Upper lobe of right lung (tissue), 1 donor: Measurements from ENCODE around the gene ITGAD. TPM values are rescaled to one million over a fixed set of nuclear protein-coding genes. Genes with fewer than 3 reads are reported as not detected.
A peak's percentile ranks its signal among the peaks of the same experiment; 100 is the strongest.

Experiments used
- ATAC-seq: fragments of 200-7000 bp; cut with Tn5 transposase; one replicate; pipeline ENCODE4 v1.9.1; 2020; ENCODE audit warnings: mild to moderate bottlenecking, moderate library complexity
- DNase-seq: peaks from one replicate; pipeline ENCODE4 v3.0.0-alpha.2; 2020
- H3K27ac ChIP-seq: fragments of 200-600 bp; one replicate; pipeline ENCODE4 v1.8.0; 2022
- H3K27me3 ChIP-seq: fragments of 200-600 bp; one replicate; pipeline ENCODE4 v1.8.0; 2022; ENCODE audit warnings: mild to moderate bottlenecking
- H3K36me3 ChIP-seq: fragments of 200-600 bp; one replicate; pipeline ENCODE4 v1.8.0; 2022
- H3K4me1 ChIP-seq: fragments of 200-600 bp; one replicate; pipeline ENCODE4 v1.8.0; 2022
- H3K4me3 ChIP-seq: fragments of 200-600 bp; one replicate; pipeline ENCODE4 v1.8.0; 2022; ENCODE audit warnings: mild to moderate bottlenecking
- H3K9me3 ChIP-seq: fragments of 200-600 bp; one replicate; pipeline ENCODE4 v1.8.0; 2022
- intact Hi-C: fragments of 100-400 bp; cut with DNase I; formaldehyde crosslinking; loops from one replicate; pipeline ENCODE4 v1.11.0; 2022
- total RNA-seq: library from RNA; stranded (reverse); fragmentation: NEBNext Ultra II Directional; extraction: Animal tissue kit (Norgen Biotek cat#: 25700); gene quantifications from one replicate; pipeline ENCODE4 v1.2.1, GENCODE V29; 2021
- TF ChIP-seq, protein P1 (sequence below): fragments of 200-600 bp; IDR thresholded peaks from one replicate; pipeline ENCODE4 v1.8.0; 2022; ENCODE audit warnings: antibody characterized with exemption
- donor health status: DM: no; HTN: yes; CAD: no; lungs with severe emphysema.

Gene ITGAD
- total RNA-seq, 1 donor from 2014 or later: 0.20 TPM

DNA sequence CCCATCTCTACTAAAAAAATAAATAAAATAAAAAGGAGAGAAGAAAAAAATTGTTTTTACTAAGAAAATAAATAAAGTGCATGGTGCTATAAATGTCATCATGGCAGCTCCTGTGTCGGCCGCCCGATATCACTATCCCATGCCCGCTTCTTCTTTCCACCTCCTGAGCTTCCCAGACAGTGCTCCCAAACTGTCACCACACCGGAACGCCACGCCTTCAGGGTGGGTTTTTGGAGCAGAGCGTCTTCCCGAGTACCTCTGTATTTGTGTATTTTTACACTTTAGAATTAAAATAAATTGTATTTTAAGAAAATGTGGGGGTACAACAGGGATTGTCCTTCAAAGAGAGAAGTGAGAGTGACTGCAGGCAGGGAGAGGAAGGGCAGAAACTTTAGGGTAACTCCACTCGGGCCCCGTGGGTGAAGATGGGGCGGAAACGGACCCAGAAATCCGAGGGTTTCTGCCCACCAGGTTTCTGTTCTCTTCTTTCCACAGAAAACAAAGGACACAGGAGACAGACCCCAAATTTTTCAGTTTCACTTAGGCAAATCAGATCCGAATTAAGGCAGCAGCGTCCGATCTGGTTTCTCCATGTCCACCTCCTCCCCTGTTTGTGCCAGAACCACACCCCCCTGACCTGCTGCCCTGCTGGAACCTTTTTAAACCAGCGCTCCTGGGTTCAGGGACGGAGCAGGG, 41.7 kb upstream of the ITGAD start:
- no peak for ATAC-seq
- peak overlapping the region; percentile 80 for H3K27ac ChIP-seq

DNA sequence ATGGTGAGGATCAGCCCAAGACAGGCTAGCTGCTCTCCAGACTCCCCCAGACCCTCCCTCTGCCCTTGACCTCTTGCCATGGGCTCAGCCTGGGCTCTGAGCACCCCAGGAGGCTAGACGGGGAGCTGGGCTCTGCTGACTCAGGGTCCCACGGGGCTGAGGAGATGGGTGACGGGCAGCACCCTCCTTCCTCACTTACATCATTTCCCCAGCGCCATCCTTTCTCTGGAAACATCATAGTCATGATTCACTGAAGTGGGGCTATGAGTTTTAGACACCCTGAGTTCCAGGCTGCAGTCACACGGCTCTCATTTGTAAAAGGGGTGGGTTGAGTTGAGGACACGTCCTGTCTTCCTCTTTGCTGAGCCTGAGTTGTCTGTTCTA, 41.2 kb upstream of the ITGAD start:
- H3K4me3 ChIP-seq: no peak overlapping the region

More for the DNA sequence above, 41.7 kb upstream of the ITGAD start:
- TF ChIP-seq, protein P1, sequence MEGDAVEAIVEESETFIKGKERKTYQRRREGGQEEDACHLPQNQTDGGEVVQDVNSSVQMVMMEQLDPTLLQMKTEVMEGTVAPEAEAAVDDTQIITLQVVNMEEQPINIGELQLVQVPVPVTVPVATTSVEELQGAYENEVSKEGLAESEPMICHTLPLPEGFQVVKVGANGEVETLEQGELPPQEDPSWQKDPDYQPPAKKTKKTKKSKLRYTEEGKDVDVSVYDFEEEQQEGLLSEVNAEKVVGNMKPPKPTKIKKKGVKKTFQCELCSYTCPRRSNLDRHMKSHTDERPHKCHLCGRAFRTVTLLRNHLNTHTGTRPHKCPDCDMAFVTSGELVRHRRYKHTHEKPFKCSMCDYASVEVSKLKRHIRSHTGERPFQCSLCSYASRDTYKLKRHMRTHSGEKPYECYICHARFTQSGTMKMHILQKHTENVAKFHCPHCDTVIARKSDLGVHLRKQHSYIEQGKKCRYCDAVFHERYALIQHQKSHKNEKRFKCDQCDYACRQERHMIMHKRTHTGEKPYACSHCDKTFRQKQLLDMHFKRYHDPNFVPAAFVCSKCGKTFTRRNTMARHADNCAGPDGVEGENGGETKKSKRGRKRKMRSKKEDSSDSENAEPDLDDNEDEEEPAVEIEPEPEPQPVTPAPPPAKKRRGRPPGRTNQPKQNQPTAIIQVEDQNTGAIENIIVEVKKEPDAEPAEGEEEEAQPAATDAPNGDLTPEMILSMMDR: no peak
- Histone ChIP-seq H3K4me1 (no peaks in the 10 kb centered on the region), H3K36me3 (no peaks in the 10 kb centered on the region), H3K27me3 (no peaks in the 10 kb centered on the region), H3K9me3 (no peaks in the 10 kb centered on the region), H3K4me3 (no peak overlapping the region)
- DNase-seq: no peak
- intact Hi-C loops: no loop called here

DNA sequence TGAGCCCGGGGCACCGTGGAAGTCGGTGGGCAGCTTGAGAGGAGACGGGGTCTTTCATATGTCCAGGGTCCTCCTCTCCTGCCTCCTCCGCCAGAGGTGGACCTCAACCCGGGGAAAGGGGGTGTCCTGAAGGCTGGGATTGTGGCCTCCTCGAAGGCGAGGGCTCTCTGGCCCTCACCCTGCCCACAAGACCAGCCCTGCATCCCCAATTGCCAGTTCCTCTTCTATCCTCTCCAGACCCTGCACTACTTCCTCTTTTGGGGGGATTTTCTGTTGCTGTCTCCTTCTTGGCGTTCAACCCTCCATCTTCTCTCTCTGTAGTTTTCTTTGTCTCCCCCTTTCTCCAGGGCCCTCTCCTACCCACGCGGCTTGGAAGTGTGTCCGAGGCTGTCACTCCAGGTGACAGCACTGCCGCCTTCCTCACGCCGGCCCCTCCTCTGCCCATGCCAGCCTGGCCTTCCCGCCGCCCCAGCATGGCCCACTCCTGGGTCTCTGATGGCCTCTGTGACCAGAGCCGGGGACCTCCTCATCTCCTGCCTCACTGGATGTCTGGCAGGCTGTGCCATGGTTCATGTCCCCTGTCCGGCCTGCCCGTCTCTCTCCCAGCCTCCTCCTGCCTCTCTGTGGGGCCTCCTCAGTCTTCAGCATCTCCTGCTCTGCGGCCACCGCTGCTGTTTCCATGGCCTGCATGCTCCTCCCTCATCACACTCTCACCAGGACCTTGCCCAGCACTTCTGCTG, 40.6 kb upstream of the ITGAD start:
- TF ChIP-seq, protein P1: no peak
- intact Hi-C loops: no loop called here
- no peaks in the 10 kb centered on the region for H3K4me1 ChIP-seq
- no peaks in the 10 kb centered on the region for H3K9me3 ChIP-seq
- DNase-seq (no peak), ATAC-seq (peak; percentile 56)
- no peaks in the 10 kb centered on the region for H3K36me3 ChIP-seq
- no peaks in the 10 kb centered on the region for H3K27me3 ChIP-seq
- no peak overlapping the region for H3K4me3 ChIP-seq
- peak overlapping the region; percentile 80 for H3K27ac ChIP-seq

More for the DNA sequence above, 41.2 kb upstream of the ITGAD start:
- no peaks in the 10 kb centered on the region for H3K9me3 ChIP-seq
- DNase-seq (no peak), ATAC-seq (peak; percentile 51)
- no peaks in the 10 kb centered on the region for H3K36me3 ChIP-seq
- no peaks in the 10 kb centered on the region for H3K4me1 ChIP-seq
- peak overlapping the region; percentile 80 for H3K27ac ChIP-seq
- intact Hi-C loops: no loop called here
- TF ChIP-seq, protein P1: no peak
- no peaks in the 10 kb centered on the region for H3K27me3 ChIP-seq

DNA sequence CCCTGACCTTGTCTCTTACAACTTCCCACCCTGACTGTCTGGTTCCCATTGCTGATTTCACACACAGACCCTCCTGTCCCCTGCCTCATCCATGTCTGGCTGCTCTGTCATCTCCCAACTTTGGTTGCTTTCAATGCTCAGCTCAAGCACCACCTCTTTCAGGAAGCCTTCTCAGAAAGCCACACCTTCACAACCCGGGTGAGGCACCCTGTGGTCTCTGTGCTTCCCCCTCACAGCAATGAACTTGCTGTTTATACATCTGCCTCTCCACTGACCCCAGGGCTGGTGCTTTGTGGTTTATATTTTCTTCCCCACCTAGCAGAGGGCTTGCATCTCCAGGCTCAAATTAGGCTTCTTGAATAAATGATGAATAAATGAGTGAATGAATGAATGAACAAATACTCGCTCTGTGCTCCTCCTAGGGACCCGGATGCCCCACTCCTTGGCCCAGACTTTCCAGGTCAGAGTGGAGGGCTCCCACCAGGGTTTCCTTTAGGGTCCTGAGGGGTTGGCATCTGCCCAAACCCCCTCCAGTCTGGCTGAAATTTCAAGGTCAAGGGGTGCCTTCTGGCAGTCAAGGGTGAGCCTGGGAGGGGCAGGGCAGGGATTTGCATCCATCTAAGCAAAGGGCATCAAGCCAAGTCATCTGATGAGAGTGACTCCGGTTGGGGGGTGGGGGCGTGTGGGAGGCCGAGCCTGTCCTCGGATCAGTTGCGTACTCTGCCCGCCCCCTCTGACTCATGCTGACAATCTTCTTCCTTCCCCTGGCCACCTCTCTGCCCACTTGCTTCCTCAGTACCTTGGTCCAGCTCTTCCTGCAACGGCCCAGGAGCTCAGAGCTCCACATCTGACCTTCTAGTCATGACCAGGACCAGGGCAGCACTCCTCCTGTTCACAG, 38.5 kb upstream of the ITGAD start, which contains the start of gene ITGAX:
Gene ITGAX (plus strand): TSS at position 783 of the 898 bp plus-strand sequence. CDS start 79 bp downstream, at position 862.
- peak within 1 kb of the TSS; percentile 63 for H3K27ac ChIP-seq
- intact Hi-C loops: no loop called here
- H3K4me3 ChIP-seq: peak within 1 kb of the TSS; percentile 37
- H3K9me3 ChIP-seq: no peaks in the 10 kb centered on the region
- DNase-seq (peak; percentile 92), ATAC-seq (peak; percentile 77)
- H3K27me3 ChIP-seq: no peaks in the 10 kb centered on the region
- H3K4me1 ChIP-seq: no peaks in the 10 kb centered on the region
- TF ChIP-seq, protein P1: no peak
- no peaks in the 10 kb centered on the region for H3K36me3 ChIP-seq

DNA sequence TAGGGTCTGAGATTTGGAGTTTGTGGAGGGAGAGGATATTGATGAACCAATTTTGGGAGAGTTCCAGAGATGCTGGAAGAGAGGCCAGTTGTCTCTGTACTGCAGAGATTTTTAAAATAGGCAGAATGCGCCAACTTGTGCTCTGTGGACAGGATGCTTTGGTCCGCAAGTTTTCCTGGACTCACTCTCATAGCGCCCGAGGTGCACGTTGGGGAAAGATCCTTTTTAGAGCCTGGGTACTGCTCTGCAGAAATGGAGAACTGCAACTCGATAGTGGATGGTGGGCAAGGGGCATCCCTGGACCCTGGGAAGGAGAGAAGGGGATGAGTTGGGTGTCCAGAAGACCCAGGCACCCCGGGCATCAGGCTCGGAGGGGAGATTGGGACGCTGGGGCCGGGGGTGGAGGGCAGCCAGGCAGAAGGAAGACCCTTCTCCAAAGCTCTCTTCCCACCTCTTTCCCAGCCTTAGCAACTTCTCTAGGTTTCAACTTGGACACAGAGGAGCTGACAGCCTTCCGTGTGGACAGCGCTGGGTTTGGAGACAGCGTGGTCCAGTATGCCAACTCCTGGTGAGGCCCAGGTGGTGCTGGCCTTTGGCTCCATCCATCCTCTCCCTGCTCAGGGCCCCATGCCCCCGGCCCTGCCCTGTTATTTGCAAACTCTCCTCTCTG, 37.6 kb upstream of the ITGAD start:
- Histone ChIP-seq H3K4me1 (no peaks in the 10 kb centered on the region), H3K36me3 (no peaks in the 10 kb centered on the region), H3K27me3 (no peaks in the 10 kb centered on the region), H3K9me3 (no peaks in the 10 kb centered on the region), H3K4me3 (peak overlapping the region; percentile 37), H3K27ac (peak overlapping the region; percentile 63)
- DNase-seq (no peak), ATAC-seq (no peak)
- TF ChIP-seq, protein P1: no peak
- intact Hi-C loops: no loop called here
